ENCODE results near the gene ERMP1.
A peak's percentile ranks its signal among the peaks of the same experiment; 100 is the strongest.
"Not testable (repeated sequence)": the region's sequence is repeated elsewhere in the genome, so short reads cannot be mapped to it uniquely, and the experiment has no call there.

Gene ERMP1

DNA sequence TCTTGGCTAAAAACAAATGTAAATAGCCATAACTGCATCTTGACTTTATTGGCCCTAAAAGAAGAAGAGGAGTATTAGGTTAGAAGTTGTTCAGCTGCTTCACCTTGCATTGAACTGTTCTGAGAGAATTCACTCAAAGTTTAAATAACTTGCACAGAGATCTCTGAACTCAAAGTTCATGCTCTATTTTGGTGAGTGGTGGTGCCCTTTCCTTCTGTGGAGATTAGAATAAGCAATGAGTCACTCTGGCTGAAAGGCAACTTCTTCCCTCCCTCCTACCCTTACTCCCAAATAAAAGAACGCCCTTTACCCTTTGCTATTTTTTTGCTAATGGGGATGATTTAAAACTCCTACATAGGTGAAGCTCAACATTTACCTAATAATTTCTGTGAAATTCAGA, 48.9 kb downstream of the ERMP1 start:
- DNase-seq (ENCODE audit: low read depth, low spot score) = no peak

DNA sequence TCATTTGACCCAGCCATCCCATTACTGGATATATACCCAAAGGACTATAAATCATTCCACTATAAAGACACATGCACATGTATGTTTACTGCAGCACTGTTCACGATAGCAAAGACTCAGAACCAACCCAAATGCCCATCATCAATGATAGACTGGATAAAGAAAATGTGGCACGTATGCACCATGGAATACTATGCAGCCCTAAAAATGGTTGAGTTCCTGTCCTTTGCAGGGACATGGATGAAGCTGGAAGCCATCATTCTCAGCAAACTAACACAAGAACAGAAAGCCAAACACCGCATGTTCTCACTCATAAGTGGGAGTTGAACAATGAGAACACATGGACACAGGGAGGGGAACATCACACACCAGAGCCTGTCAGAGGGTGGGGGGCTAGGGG, 49.5 kb downstream of the ERMP1 start:
- DNase-seq (ENCODE audit: low read depth, low spot score) = not testable (repeated sequence)

DNA sequence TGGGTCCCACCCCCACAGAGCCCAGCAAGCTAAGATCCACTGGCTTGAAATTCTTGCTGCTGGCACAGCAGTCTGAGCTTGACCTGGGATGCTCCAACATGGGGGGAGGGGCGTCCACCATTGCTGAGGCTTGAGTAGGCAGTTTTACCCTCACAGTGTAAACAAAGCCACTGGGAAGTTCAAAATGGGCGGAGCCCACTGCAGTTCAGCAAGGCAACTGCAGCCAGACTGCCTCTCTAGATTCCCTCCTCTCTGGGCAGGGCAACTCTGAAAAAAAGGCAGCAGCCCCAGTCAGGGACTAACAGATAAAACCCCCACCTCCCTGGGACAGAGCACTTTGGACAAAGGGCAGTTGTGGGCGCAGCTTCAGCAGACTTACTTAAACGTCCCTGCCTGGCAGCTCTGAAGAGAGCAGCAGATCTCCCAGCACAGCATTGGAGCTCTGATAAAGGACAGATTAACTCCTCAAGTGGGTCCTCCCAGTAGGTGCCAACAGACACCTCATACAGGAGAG, 53.2 kb downstream of the ERMP1 start:
- DNase-seq (ENCODE audit: low read depth, low spot score) = not testable (repeated sequence)

GRCh38 chr9:5778805-5779204, 54.1 kb downstream of the ERMP1 start:
- DNase-seq (ENCODE audit: low read depth, low spot score) = no peak

DNA sequence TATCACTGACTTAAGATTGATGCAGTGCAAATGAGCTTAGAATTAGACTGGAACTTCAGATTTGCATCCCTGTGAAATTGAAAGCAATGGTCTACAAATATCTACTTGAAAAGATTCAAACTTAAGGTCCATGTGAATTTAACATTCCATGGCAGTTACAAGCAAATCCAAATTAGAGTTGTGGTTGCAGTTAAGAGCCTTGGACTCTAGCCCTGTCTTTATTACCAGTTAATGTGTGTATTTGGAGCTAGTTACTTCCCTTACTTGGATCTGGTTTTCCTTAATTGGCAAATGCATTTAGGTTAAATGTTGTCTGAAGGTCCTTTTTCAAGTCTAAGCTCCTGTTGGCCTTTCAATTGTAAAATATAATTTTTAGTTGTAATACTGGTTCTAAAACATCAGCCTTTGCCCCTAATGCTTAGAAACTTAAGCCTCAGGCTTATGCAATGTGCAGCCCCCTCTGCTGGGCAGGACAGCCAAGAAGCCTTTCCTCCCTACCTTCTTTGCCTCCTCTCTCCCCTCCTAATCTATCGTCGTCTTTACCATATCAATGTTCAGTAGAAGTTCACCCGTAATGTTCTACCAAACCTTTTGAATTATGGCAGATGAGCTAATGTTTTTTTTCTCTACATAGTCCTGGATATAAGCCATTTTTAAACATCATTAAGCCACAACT, 59.5 kb downstream of the ERMP1 start:
- peak; percentile 47 for DNase-seq (ENCODE audit: low read depth, low spot score)

DNA sequence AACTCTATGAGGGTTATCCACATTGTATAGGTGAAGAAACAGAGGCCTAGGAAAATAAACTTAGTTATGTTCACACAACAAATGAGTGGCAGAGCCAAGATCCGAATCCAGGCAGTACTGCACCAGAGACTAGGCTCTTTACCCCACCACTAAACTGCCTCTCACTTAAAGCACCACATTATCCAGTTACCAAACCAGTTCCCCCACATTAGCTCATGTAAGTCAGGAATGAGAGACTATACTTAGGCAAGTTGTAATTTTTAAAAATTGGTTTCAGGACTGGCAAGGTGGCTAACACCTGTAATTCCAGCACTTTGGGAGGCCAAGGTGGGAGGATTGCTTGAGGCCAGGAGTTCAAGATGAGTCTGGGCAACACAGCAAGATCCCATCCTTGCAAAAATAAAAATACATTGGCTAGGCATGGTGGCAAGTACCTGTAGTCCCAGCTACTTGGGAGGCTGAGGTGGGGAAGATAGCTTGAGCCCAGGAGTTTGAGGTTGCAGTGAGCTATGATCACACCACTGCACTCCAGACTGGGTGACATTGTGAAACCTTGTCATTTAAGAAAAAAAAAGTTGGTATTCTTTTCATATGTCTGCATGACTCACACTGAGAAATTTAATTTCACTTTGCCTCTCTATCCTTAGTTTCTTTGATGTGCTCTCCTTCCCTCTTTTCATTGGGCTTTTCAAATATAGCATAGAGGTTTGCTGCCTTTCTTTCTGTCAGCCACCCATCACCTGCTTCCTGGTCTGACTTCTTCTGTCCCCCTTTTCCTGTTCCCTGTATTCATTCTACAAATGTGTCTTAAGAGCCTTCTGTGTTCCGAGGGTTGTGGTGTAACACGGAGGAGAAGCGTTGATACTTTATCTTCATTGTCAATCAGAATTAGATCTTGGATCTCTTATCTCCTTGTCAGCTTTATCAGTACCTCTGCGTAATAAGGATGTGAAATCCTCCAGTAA, 64.7 kb downstream of the ERMP1 start:
- DNase-seq (ENCODE audit: low read depth, low spot score) = no peak

- no peak for DNase-seq (ENCODE audit: low read depth, low spot score)
These were observed 68.6 kb downstream of the ERMP1 start for GRCh38 chr9:5764130-5764868.

DNA sequence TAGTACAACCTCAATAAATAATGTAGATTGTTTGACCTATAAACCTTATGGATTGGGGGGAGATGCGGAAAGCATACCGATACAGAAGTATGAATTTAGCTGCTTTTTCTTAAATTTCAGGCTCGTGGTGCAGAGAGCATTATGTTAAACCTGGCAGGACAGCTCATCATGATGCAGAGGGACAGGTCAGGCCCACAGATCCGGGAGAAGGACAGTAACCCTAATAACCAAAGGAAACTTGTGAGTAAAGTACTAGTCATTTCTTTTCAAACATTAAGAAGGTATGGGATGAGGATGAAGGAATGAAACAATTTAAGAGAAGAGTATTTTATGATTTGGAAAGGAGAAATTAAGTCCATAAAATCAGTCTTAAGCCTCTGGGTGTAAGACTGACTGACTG, 70.5 kb downstream of the ERMP1 start:
- no peak for DNase-seq (ENCODE audit: low read depth, low spot score)

DNA sequence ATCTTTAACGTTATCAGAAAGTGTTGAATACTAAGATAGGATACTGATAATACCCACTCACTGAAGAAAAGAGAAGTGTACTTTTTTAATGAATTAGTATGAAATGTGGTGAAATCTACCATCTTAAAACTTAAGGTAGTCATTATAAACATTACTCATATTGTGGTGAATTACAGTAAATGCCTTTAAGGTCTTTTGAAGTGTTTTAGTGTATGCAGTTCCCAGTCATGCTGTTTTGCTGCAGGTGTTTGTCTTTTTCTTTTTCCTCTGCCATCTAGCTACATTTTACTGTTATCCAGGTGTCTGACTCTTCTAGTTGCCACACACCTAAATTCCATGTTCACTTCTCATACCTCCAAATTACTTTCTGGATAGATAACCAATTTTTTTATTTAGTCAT, 72.6 kb downstream of the ERMP1 start:
- DNase-seq (ENCODE audit: low read depth, low spot score) = no peak

- DNase-seq (ENCODE audit: low read depth, low spot score) = no peak
These were observed 76.3 kb downstream of the ERMP1 start for GRCh38 chr9:5756633-5757032.

GRCh38 chr9:5750569-5750968, 82.3 kb downstream of the ERMP1 start:
- DNase-seq (ENCODE audit: low read depth, low spot score) = no peak

- DNase-seq (ENCODE audit: low read depth, low spot score) = no peak
These were observed 83.6 kb downstream of the ERMP1 start for GRCh38 chr9:5749306-5749705.

GRCh38 chr9:5748438-5748837, 84.5 kb downstream of the ERMP1 start:
- DNase-seq (ENCODE audit: low read depth, low spot score) = no peak

DNA sequence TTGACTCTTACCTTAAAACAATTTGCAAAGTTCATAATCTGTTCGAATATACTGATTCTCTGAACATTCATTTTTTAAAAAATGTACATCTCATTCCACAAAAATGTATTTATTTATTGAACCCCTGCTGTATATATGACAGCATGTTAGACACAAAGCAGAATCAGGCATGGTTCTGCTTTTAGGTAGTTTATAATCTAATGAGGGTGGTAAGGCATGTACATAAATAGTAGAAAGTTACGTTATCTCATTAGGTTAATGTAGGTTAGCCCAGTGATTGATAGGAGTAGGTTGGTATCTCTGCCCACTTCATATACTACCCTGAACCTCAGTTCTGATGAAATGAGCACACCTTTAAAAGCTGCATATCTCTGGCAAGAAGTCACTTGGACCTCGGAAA, 89.8 kb downstream of the ERMP1 start:
- DNase-seq (ENCODE audit: low read depth, low spot score) = no peak

DNA sequence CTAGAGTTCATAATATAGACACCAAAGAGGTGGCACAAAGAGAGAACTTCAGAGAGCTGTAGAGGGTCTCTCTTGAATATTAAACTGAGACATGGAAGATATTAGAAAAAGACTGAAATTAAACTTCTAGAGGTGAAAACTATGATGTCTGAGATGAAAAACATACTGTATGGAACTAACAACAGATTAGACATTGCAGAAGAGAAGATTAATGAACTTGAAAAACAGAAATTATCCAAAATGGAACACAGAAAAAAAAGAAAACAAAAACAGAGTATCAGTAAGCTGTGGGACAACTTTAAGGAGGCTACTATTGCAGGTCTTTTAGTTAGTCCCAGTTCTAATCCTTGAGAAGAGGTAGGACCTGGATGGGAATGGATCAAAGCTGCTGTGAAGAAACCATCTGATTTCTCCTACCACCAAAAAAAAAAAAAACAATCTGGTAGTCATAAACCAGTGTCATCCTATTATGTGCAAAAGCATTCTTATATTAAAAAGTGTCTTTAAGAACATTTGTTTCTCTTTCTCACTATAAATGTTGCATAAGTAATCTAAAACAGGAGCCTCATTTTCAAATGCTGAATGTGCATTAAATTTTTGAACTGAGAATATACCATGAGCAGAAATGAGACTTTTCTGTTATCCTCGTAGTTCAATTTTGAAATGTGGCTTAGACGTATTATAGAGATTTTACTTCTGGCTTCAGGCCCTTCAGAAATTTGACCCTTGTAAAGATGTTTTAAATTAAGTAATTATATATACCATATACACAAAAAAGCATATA, 96.2 kb downstream of the ERMP1 start:
- no peak for DNase-seq (ENCODE audit: low read depth, low spot score)

- DNase-seq (ENCODE audit: low read depth, low spot score) = no peak
These were observed 97.8 kb downstream of the ERMP1 start for GRCh38 chr9:5735072-5735471.
